Measurements from ENCODE around the gene SCO1. TPM values are rescaled to one million over a fixed set of nuclear protein-coding genes. Genes with fewer than 3 reads are reported as not detected.

The SCO1 gene
- total RNA-seq = 10 to 100 TPM; 39.7 to 42.3 TPM

- peak within 1 kb of the TSS; percentile 95 for H3K27ac Mint-ChIP-seq
- peaks cover 56% of the 10 kb centered on the region for H3K4me1 Mint-ChIP-seq
- POLR2A ChIA-PET = no interaction called here
Measured at GRCh38 chr17:10697092-10698081, at the start of gene SCO1, which contains the start of gene ADPRM. SCO1 (minus strand) TSS chr17:10697533; CDS start chr17:10697507, 26 bp downstream. ADPRM (plus strand) TSS chr17:10697594; CDS start chr17:10704927, 7,333 bp downstream.

GRCh38 chr17:10745231-10745630 is 47.9 kb upstream of the SCO1 start:
- ATAC-seq = no peak
- no peaks in the 10 kb centered on the region for H3K9me3 Mint-ChIP-seq (ENCODE audit: low read depth)
- H3K4me3 Mint-ChIP-seq = no peak overlapping the region
- H3K36me3 Mint-ChIP-seq (ENCODE audit: low read depth) = no peaks in the 10 kb centered on the region
- DNase-seq = no peak
- H3K27ac Mint-ChIP-seq = no peak overlapping the region
- peaks cover 12% of the 10 kb centered on the region for H3K4me1 Mint-ChIP-seq
- ChIA-PET CTCF (no interaction called here), POLR2A (no interaction called here)
- intact Hi-C loops (cut with DNase I, micrococcal nuclease) = no loop called here
- peaks cover 2% of the 10 kb centered on the region for H3K27me3 Mint-ChIP-seq

More at GRCh38 chr17:10697092-10698081, at the start of gene SCO1, which contains the start of gene ADPRM:
- no peaks in the 10 kb centered on the region for H3K27me3 Mint-ChIP-seq
- peak; percentile 94 for DNase-seq
- CTCF ChIA-PET = interaction anchor here (1.0 to 2.6 kb wide), 2 partner anchors 13 to 51 kb away, joined by 4 to 15 read pairs; no protein-coding TSS in a partner anchor
- ATAC-seq = peak; percentile 95
- no peaks in the 10 kb centered on the region for H3K9me3 Mint-ChIP-seq (ENCODE audit: low read depth)
- peaks cover 48% of the 10 kb centered on the region for H3K36me3 Mint-ChIP-seq (ENCODE audit: low read depth)
- peak within 1 kb of the TSS; percentile 91 for H3K4me3 Mint-ChIP-seq
- intact Hi-C loops (cut with DNase I, micrococcal nuclease) = loop anchor here in 1 of 2 experiments (1.0 to 5.0 kb wide), 5 partner anchors 32 to 1325 kb away; partner anchors contain the start of genes CFAP52, MAP2K4, STX8 and ZNF18

GRCh38 chr17:10744501-10745000 is 47.2 kb upstream of the SCO1 start:
- POLR2A ChIA-PET = no interaction called here

GRCh38 chr17:10743316-10744009 is 46.1 kb upstream of the SCO1 start:
- DNase-seq = no peak
- H3K4me3 Mint-ChIP-seq = no peak overlapping the region
- H3K36me3 Mint-ChIP-seq (ENCODE audit: low read depth) = no peaks in the 10 kb centered on the region
- intact Hi-C loops (cut with DNase I, micrococcal nuclease) = no loop called here
- no peak overlapping the region for H3K27ac Mint-ChIP-seq
- no peaks in the 10 kb centered on the region for H3K9me3 Mint-ChIP-seq (ENCODE audit: low read depth)
- ChIA-PET CTCF (no interaction called here), POLR2A (no interaction called here)
- peaks cover 12% of the 10 kb centered on the region for H3K4me1 Mint-ChIP-seq
- H3K27me3 Mint-ChIP-seq = peaks cover 2% of the 10 kb centered on the region
- ATAC-seq = no peak

More at GRCh38 chr17:10744501-10745000, 47.2 kb upstream of the SCO1 start:
- intact Hi-C loops (cut with DNase I, micrococcal nuclease) = no loop called here
- peaks cover 2% of the 10 kb centered on the region for H3K27me3 Mint-ChIP-seq
- ATAC-seq = peak; percentile 72
- peaks cover 12% of the 10 kb centered on the region for H3K4me1 Mint-ChIP-seq
- H3K27ac Mint-ChIP-seq = no peak overlapping the region
- no peaks in the 10 kb centered on the region for H3K36me3 Mint-ChIP-seq (ENCODE audit: low read depth)
- H3K4me3 Mint-ChIP-seq = no peak overlapping the region
- no peaks in the 10 kb centered on the region for H3K9me3 Mint-ChIP-seq (ENCODE audit: low read depth)
- CTCF ChIA-PET = no interaction called here
- DNase-seq = peak; percentile 14

GRCh38 chr17:10742431-10742830 is 45.1 kb upstream of the SCO1 start:
- peaks cover 17% of the 10 kb centered on the region for H3K4me1 Mint-ChIP-seq
- no peak overlapping the region for H3K27ac Mint-ChIP-seq
- ChIA-PET POLR2A (no interaction called here), CTCF (interaction anchor here (0.7 kb wide), 1 partner anchor 112 kb away, joined by 3 read pairs; no protein-coding TSS in a partner anchor)
- DNase-seq (no peak), ATAC-seq (no peak)
- no peaks in the 10 kb centered on the region for H3K36me3 Mint-ChIP-seq (ENCODE audit: low read depth)
- intact Hi-C loops (cut with DNase I, micrococcal nuclease) = no loop called here
- H3K9me3 Mint-ChIP-seq (ENCODE audit: low read depth) = no peaks in the 10 kb centered on the region
- no peak overlapping the region for H3K4me3 Mint-ChIP-seq
- peaks cover 2% of the 10 kb centered on the region for H3K27me3 Mint-ChIP-seq

- ATAC-seq (no peak), DNase-seq (no peak)
- Mint-ChIP-seq H3K27ac (no peak overlapping the region), H3K36me3 (ENCODE audit: low read depth) (no peaks in the 10 kb centered on the region), H3K9me3 (ENCODE audit: low read depth) (no peaks in the 10 kb centered on the region), H3K4me1 (peaks cover 23% of the 10 kb centered on the region), H3K27me3 (peaks cover 2% of the 10 kb centered on the region), H3K4me3 (no peak overlapping the region)
- intact Hi-C loops (cut with DNase I, micrococcal nuclease) = no loop called here
- ChIA-PET CTCF (interaction anchor here (0.7 kb wide), 1 partner anchor 59 kb away, joined by 3 read pairs; no protein-coding TSS in a partner anchor), POLR2A (no interaction called here)
Measured at GRCh38 chr17:10741416-10742135, 44.2 kb upstream of the SCO1 start.

GRCh38 chr17:10739386-10739785 is 42.1 kb upstream of the SCO1 start:
- ChIA-PET CTCF (no interaction called here), POLR2A (no interaction called here)
- ATAC-seq = no peak
- no peaks in the 10 kb centered on the region for H3K9me3 Mint-ChIP-seq (ENCODE audit: low read depth)
- peaks cover 4% of the 10 kb centered on the region for H3K27me3 Mint-ChIP-seq
- H3K27ac Mint-ChIP-seq = no peak overlapping the region
- no peaks in the 10 kb centered on the region for H3K36me3 Mint-ChIP-seq (ENCODE audit: low read depth)
- peaks cover 15% of the 10 kb centered on the region for H3K4me1 Mint-ChIP-seq
- no peak overlapping the region for H3K4me3 Mint-ChIP-seq
- DNase-seq = no peak
- intact Hi-C loops (cut with DNase I, micrococcal nuclease) = no loop called here

- Mint-ChIP-seq H3K4me1 (peaks cover 11% of the 10 kb centered on the region), H3K27me3 (peaks cover 4% of the 10 kb centered on the region), H3K27ac (no peak overlapping the region), H3K4me3 (no peak overlapping the region), H3K9me3 (ENCODE audit: low read depth) (no peaks in the 10 kb centered on the region), H3K36me3 (ENCODE audit: low read depth) (no peaks in the 10 kb centered on the region)
- ChIA-PET CTCF (interaction anchor here (2.1 kb wide), 1 partner anchor 8 kb away, joined by 8 read pairs; no protein-coding TSS in a partner anchor), POLR2A (no interaction called here)
- ATAC-seq = no peak
- intact Hi-C loops (cut with DNase I, micrococcal nuclease) = no loop called here
- no peak for DNase-seq
Measured at GRCh38 chr17:10738521-10739258, 41.4 kb upstream of the SCO1 start.

- Mint-ChIP-seq H3K27me3 (peaks cover 4% of the 10 kb centered on the region), H3K27ac (no peak overlapping the region), H3K9me3 (ENCODE audit: low read depth) (no peaks in the 10 kb centered on the region), H3K4me1 (peaks cover 11% of the 10 kb centered on the region), H3K4me3 (no peak overlapping the region), H3K36me3 (ENCODE audit: low read depth) (no peaks in the 10 kb centered on the region)
- DNase-seq (no peak), ATAC-seq (no peak)
- intact Hi-C loops (cut with DNase I, micrococcal nuclease) = loop anchor here (1.0 to 2.0 kb wide), 2 partner anchors 19 to 108 kb away; no protein-coding TSS in a partner anchor
- ChIA-PET CTCF (interaction anchor here (0.6 to 2.9 kb wide), 13 partner anchors 9 to 1956 kb away, joined by 3 to 19 read pairs (median 4); no protein-coding TSS in a partner anchor), POLR2A (no interaction called here)
Measured at GRCh38 chr17:10737736-10738135, 40.4 kb upstream of the SCO1 start.

- DNase-seq (peak; percentile 56), ATAC-seq (peak; percentile 73)
- ChIA-PET CTCF (interaction anchor here (0.6 to 2.9 kb wide), 21 partner anchors 8 to 1957 kb away, joined by 3 to 19 read pairs (median 4); no protein-coding TSS in a partner anchor), POLR2A (no interaction called here)
- Mint-ChIP-seq H3K27ac (no peak overlapping the region), H3K27me3 (peaks cover 4% of the 10 kb centered on the region), H3K4me3 (no peak overlapping the region), H3K9me3 (ENCODE audit: low read depth) (no peaks in the 10 kb centered on the region), H3K4me1 (peaks cover 11% of the 10 kb centered on the region), H3K36me3 (ENCODE audit: low read depth) (no peaks in the 10 kb centered on the region)
- intact Hi-C loops (cut with DNase I, micrococcal nuclease) = loop anchor here (1.0 to 2.0 kb wide), 2 partner anchors 20 to 108 kb away; no protein-coding TSS in a partner anchor
Measured at GRCh38 chr17:10737168-10737622, 39.9 kb upstream of the SCO1 start.
